HEK293T (cell line): ENCODE data around the gene PRKCH.

Experiments
- CTCF ChIA-PET: fragments of 350-600 bp; formaldehyde crosslinking; extraction: SDS; loops from one replicate; lab custom pipeline; 2021; ENCODE audit warnings: antibody characterized with exemption, inconsistent platforms; lab: Yijun Ruan, JAX
- POLR2A ChIA-PET: fragments of 350-600 bp; formaldehyde crosslinking; extraction: SDS; loops from one replicate; lab custom pipeline; 2020; ENCODE audit warnings: antibody characterized with exemption, inconsistent platforms; lab: Yijun Ruan, JAX
- DNase-seq: peaks from one replicate; pipeline ENCODE4 v3.0.0; 2012; ENCODE audit warnings: mixed read lengths; ENCODE audit errors: extremely low spot score
- ARNT ChIP-seq: fragments of 450-650 bp; IDR thresholded peaks from 2 replicates; pipeline ENCODE4 v1.6.1; 2017; ENCODE audit warnings: mild to moderate bottlenecking
- BHLHE40 ChIP-seq: fragments of 450-650 bp; IDR thresholded peaks from 2 replicates; pipeline ENCODE4 v1.6.1; 2016; ENCODE audit warnings: mild to moderate bottlenecking, moderate library complexity, borderline replicate concordance
- CTBP1 ChIP-seq: fragments of 450-650 bp; IDR thresholded peaks from 2 replicates; pipeline ENCODE4 v1.6.1; 2016; ENCODE audit warnings: borderline replicate concordance
- ELF4 ChIP-seq: fragments of 450-650 bp; IDR thresholded peaks from 2 replicates; pipeline ENCODE4 v1.6.1; 2017; ENCODE audit warnings: antibody characterized with exemption
- FOXA1 ChIP-seq: fragments of 450-650 bp; IDR thresholded peaks from 2 replicates; pipeline ENCODE4 v1.6.1; 2016; ENCODE audit warnings: mild to moderate bottlenecking
- FOXK2 ChIP-seq: fragments of 450-650 bp; IDR thresholded peaks from 2 replicates; pipeline ENCODE4 v1.6.1; 2016; ENCODE audit warnings: mild to moderate bottlenecking
- FOXM1 ChIP-seq: fragments of 450-650 bp; IDR thresholded peaks from 2 replicates; pipeline ENCODE4 v1.6.1; 2017; ENCODE audit warnings: mild to moderate bottlenecking, borderline replicate concordance
- HDGF ChIP-seq: fragments of 450-650 bp; IDR thresholded peaks from 2 replicates; pipeline ENCODE4 v1.6.1; 2017; ENCODE audit warnings: antibody characterized with exemption, borderline replicate concordance
- L3MBTL2 ChIP-seq: fragments of 450-650 bp; conservative IDR thresholded peaks from 2 replicates; pipeline ENCODE4 v1.6.1; 2016; ENCODE audit warnings: mild to moderate bottlenecking
- LEF1 ChIP-seq: fragments of 450-650 bp; IDR thresholded peaks from 2 replicates; pipeline ENCODE4 v1.6.1; 2017; ENCODE audit warnings: mild to moderate bottlenecking, borderline replicate concordance
- NFRKB ChIP-seq: fragments of 450-650 bp; IDR thresholded peaks from 2 replicates; pipeline ENCODE4 v1.6.1; 2016; ENCODE audit warnings: mild to moderate bottlenecking, moderate library complexity
- SP1 ChIP-seq: fragments of 450-650 bp; IDR thresholded peaks from 2 replicates; pipeline ENCODE4 v1.6.1; 2017
- SUZ12 ChIP-seq: fragments of 450-650 bp; IDR thresholded peaks from 2 replicates; pipeline ENCODE4 v1.6.1; 2016; ENCODE audit warnings: mild to moderate bottlenecking
- TARDBP ChIP-seq: fragments of 450-650 bp; IDR thresholded peaks from 2 replicates; pipeline ENCODE4 v1.6.1; 2016
- ZNF384 ChIP-seq: fragments of 450-650 bp; IDR thresholded peaks from 2 replicates; pipeline ENCODE4 v1.6.1; 2016
- TF ChIP-seq, protein P1 (sequence below): fragments of 450-650 bp; IDR thresholded peaks from 2 replicates; pipeline ENCODE4 v1.6.1; 2016

Gene PRKCH

DNA sequence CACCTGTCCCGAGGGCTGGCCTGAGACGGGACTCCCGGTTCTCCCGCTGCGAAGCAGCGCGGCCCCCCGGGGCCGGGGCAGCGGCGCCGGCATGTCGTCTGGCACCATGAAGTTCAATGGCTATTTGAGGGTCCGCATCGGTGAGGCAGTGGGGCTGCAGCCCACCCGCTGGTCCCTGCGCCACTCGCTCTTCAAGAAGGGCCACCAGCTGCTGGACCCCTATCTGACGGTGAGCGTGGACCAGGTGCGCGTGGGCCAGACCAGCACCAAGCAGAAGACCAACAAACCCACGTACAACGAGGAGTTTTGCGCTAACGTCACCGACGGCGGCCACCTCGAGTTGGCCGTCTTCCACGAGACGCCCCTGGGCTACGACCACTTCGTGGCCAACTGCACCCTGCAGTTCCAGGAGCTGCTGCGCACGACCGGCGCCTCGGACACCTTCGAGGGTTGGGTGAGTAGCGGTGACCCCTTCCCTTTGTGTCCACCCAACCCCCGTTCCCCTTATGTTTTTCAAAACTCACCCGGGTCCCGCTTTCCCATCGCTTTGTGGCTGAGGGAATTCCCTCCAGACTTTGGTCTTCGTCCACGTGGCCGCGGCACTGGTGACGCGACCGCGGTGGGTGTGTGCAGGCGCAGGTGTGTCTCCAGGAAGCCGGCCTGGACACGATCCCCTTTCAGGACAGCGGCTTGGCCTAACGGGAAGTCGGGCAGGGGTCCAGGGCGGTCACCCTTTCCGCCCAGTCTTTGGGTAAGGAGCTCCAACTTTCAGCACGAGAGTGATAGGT is 826 bp downstream of the PRKCH start:
- TF ChIP-seq, protein P1, sequence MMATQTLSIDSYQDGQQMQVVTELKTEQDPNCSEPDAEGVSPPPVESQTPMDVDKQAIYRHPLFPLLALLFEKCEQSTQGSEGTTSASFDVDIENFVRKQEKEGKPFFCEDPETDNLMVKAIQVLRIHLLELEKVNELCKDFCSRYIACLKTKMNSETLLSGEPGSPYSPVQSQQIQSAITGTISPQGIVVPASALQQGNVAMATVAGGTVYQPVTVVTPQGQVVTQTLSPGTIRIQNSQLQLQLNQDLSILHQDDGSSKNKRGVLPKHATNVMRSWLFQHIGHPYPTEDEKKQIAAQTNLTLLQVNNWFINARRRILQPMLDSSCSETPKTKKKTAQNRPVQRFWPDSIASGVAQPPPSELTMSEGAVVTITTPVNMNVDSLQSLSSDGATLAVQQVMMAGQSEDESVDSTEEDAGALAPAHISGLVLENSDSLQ: no peak
- TF ChIP-seq CTBP1 (no peak), LEF1 (no peak), FOXM1 (no peak), ELF4 (no peak), BHLHE40 (no peak), SUZ12 (no peak), NFRKB (no peak), ARNT (no peak), HDGF (no peak), ZNF384 (no peak), FOXK2 (no peak), SP1 (no peak), TARDBP (no peak), L3MBTL2 (no peak), FOXA1 (no peak)
- ChIA-PET CTCF (interaction anchor here (0.6 to 0.8 kb wide), 2 partner anchors 9 to 669 kb away, joined by 3 read pairs; no protein-coding TSS in a partner anchor), POLR2A (interaction anchor here (0.9 to 1.1 kb wide), 2 partner anchors 13 to 32 kb away, joined by 3 to 4 read pairs; no protein-coding TSS in a partner anchor)
- DNase-seq: no peak

DNA sequence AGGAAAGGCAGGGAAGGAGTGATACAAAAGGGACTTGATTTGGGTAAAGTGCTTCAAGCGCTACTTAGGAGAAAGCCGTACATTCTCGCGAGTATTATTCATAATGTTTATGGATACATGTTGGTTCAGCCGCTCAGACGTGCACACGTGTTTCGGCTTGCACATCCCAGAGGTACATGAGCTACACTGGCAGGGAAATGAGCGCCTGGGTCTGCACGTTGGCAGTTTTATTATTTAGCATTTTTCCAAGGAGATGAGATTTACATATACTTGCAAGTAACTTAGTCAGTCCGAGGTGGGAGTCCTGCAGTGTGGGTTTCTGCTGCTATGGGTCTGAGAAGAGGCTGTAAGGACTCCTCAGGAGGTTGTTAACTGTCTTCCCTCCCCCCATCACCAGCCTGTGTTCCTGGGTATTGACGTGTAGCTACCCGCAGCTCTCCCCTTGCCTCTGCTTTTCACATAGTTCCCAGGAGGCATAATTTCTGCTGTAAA is 1.5 kb downstream of the PRKCH start:
- ChIA-PET CTCF (no interaction called here), POLR2A (interaction anchor here (1.2 kb wide), 1 partner anchor 126 kb away, joined by 3 read pairs; no protein-coding TSS in a partner anchor)
- TF ChIP-seq BHLHE40: no peak
- TF ChIP-seq TARDBP: no peak
- TF ChIP-seq CTBP1: no peak
- TF ChIP-seq NFRKB: no peak
- no peak for TF ChIP-seq ZNF384
- no peak for TF ChIP-seq HDGF
- TF ChIP-seq LEF1: no peak
- no peak for TF ChIP-seq SUZ12
- TF ChIP-seq L3MBTL2: no peak
- TF ChIP-seq, protein P1: no peak
- no peak for DNase-seq

DNA sequence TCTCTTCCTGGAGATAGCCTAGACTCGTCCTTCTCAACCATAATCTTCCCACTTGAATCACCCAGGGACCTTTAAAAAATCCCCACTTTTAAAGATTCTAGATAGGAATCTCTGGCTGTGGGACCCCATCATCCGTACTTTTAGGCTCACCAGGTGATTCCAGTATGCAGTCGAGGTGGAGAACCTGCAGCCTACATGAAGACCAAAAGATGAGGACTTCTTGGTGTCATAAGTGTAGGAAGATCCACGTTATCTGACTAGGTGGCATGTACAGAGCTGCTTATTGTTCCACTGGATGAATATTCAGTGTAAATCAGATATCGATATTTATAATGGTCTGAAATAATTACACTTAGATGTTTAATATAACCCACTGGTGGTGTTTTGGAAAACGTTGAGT is 2.6 kb downstream of the PRKCH start:
- DNase-seq: no peak
- ChIA-PET CTCF (no interaction called here), POLR2A (interaction anchor here (1.2 kb wide), 1 partner anchor 125 kb away, joined by 3 read pairs; no protein-coding TSS in a partner anchor)
- TF ChIP-seq FOXK2 (no peak), LEF1 (no peak), FOXA1 (no peak), SP1 (no peak), ELF4 (no peak), NFRKB (no peak), ZNF384 (no peak), L3MBTL2 (no peak), BHLHE40 (no peak), SUZ12 (no peak), FOXM1 (no peak), TARDBP (no peak), CTBP1 (no peak), HDGF (no peak), ARNT (no peak)
- TF ChIP-seq, protein P1: no peak

DNA sequence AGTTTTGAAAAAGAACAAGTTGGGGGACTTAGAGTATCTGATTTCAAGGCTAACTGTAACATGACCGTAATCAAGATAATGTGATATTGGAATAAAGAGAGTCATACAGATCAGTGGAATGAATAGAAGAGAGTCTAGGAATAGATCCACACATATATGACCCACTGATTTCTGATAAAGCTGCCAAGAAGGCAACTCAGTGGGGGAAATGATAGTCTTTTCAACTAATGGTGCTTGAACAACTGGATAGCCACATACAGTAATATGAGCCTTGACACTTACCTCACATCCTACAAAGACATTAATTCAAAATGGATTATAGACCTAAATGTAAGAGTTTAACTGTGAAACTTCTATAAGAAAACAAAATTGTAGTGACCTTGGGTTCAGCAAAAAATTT is 3.8 kb downstream of the PRKCH start:
- DNase-seq: no peak
- POLR2A ChIA-PET: no interaction called here
- CTCF ChIA-PET: no interaction called here
- TF ChIP-seq FOXK2: no peak
- no peak for TF ChIP-seq L3MBTL2
- TF ChIP-seq HDGF: no peak
- TF ChIP-seq FOXM1: no peak
- TF ChIP-seq FOXA1: no peak

DNA sequence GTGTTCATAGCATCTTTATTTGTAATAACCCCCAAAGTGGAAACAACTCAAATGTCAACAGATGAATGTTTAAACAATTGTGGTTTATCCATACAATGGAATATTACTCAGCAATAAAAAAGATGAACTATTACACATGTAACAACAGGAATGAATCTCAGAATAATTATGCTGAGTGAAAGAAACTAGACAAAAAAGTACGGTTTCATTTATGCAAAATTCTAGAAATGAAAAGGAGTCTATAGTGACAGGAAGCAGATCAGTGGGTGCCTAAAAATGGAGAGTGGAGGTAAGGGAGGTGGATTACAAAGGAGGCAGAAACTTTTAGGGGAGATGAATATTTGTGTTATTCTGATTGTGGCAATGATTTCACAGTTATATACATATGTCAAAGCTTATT is 4.8 kb downstream of the PRKCH start:
- CTCF ChIA-PET: no interaction called here
- no peak for TF ChIP-seq ELF4
- TF ChIP-seq HDGF: no peak
- TF ChIP-seq ARNT: no peak
- no peak for TF ChIP-seq FOXK2
- TF ChIP-seq L3MBTL2: no peak
- no peak for TF ChIP-seq NFRKB
- no peak for TF ChIP-seq CTBP1
- no peak for TF ChIP-seq FOXA1
- TF ChIP-seq LEF1: no peak
- no peak for TF ChIP-seq FOXM1
- TF ChIP-seq BHLHE40: no peak
- no peak for TF ChIP-seq SP1
- TF ChIP-seq, protein P1: no peak
- no peak for TF ChIP-seq TARDBP
- no peak for TF ChIP-seq SUZ12
- TF ChIP-seq ZNF384: no peak
- no peak for DNase-seq
- POLR2A ChIA-PET: no interaction called here
